Activated CD8-positive, alpha-beta T cell treated with anti-CD3 and anti-CD28 coated beads, Interleukin-2, amount 10 ng/mL, durations not matched to agents 7 days and 5 days (primary cell): ENCODE data around the gene ILDR2. TPM values are rescaled to one million over a fixed set of nuclear protein-coding genes. Genes with fewer than 3 reads are reported as not detected.

Source experiments
- ATAC-seq: fragments of 150-1000 bp; cut with Tn5 transposase; one replicate; pipeline ENCODE4 v1.10.0; 2021; ENCODE audit warnings: moderate library complexity
- CTCF ChIA-PET: fragments of 350-600 bp; sonication (Branson Sonifier 250); formaldehyde crosslinking; loops from one replicate; lab custom pipeline; 2021; ENCODE audit warnings: antibody characterized with exemption; lab: Charles Lee
- POLR2A ChIA-PET: fragments of 350-600 bp; sonication (Branson Sonifier 250); formaldehyde crosslinking; loops from one replicate; lab custom pipeline; 2021; ENCODE audit warnings: antibody characterized with exemption; lab: Charles Lee
- DNase-seq: peaks from one replicate; pipeline ENCODE4 v3.0.0-alpha.2; 2020
- H3K27ac Mint-ChIP-seq: one replicate; pipeline ENCODE4 v1.8.0; 2021; ENCODE audit warnings: mild to moderate bottlenecking, mixed read lengths
- H3K27me3 Mint-ChIP-seq: one replicate; pipeline ENCODE4 v1.8.0; 2021; ENCODE audit warnings: low read depth, mixed read lengths
- H3K36me3 Mint-ChIP-seq: one replicate; pipeline ENCODE4 v1.8.0; 2021; ENCODE audit warnings: low read depth, mixed read lengths
- H3K4me1 Mint-ChIP-seq: one replicate; pipeline ENCODE4 v1.8.0; 2021; ENCODE audit warnings: low read depth, mixed read lengths
- H3K4me3 Mint-ChIP-seq: one replicate; pipeline ENCODE4 v1.8.0; 2021; ENCODE audit warnings: mild to moderate bottlenecking, mixed read lengths
- H3K9me3 Mint-ChIP-seq: one replicate; pipeline ENCODE4 v1.8.0; 2022; ENCODE audit warnings: mixed read lengths; ENCODE audit not compliant: insufficient read depth
- total RNA-seq, 2 experiments: library from RNA; stranded (reverse); gene quantifications; one replicate each; pipeline ENCODE4 v1.2.3, GENCODE V29; 2021

ILDR2 gene
- total RNA-seq, 2 experiments from 2014 or later: 4.3 to 5.0 TPM

- ChIA-PET POLR2A (interaction anchor here (0.6 kb wide), 1 partner anchor 10 kb away, joined by 3 read pairs; no protein-coding TSS in a partner anchor), CTCF (interaction anchor here (1.0 kb wide), 1 partner anchor 52 kb away, joined by 3 read pairs; no protein-coding TSS in a partner anchor)
- no peaks in the 10 kb centered on the region for H3K4me1 Mint-ChIP-seq
- H3K9me3 Mint-ChIP-seq: no peaks in the 10 kb centered on the region
- peak overlapping the region; percentile 9 for H3K27ac Mint-ChIP-seq
- no peak for DNase-seq
- no peak for ATAC-seq
- no peaks in the 10 kb centered on the region for H3K27me3 Mint-ChIP-seq
- H3K36me3 Mint-ChIP-seq: peaks cover 57% of the 10 kb centered on the region
- no peak overlapping the region for H3K4me3 Mint-ChIP-seq
These were observed 116.5 kb downstream of the ILDR2 start for GRCh38 chr1:166858726-166859419.

Other genes starting within 250 kb of the ILDR2 start
- gene POGK, start 136.1 kb downstream of the ILDR2 start, total RNA-seq: 10 to 100 TPM; 37.6 to 39.8 TPM
- 10 to 100 TPM; 12.9 to 13.6 TPM for gene TADA1, start 99.3 kb downstream of the ILDR2 start, total RNA-seq
- not detected for gene MAEL, start 13.7 kb upstream of the ILDR2 start, total RNA-seq
- under 1 TPM; 0.16 to 0.24 TPM for gene GPA33, start 114.8 kb upstream of the ILDR2 start, total RNA-seq
- not detected for gene STYXL2, start 118.5 kb upstream of the ILDR2 start, total RNA-seq
- gene POU2F1, start 245.3 kb upstream of the ILDR2 start, total RNA-seq: 10 to 100 TPM; 22.7 to 23.3 TPM